GM12878 (cell line): Measurements from ENCODE around the gene SLC38A4. TPM values are rescaled to one million over a fixed set of nuclear protein-coding genes. Genes with fewer than 3 reads are reported as not detected.

Experiments used
- CHD4 ChIP-seq: fragments of 200-600 bp; sonication (generic); IDR thresholded peaks from 2 replicates; pipeline ENCODE4 v1.6.1; 2016; ENCODE audit warnings: mild to moderate bottlenecking
- E4F1 ChIP-seq: fragments of 450-650 bp; IDR thresholded peaks from 2 replicates; pipeline ENCODE4 v1.6.1; 2018; ENCODE audit warnings: borderline replicate concordance, mild to moderate bottlenecking; ENCODE audit not compliant: partially characterized antibody
- HCFC1 ChIP-seq: fragments of 150-350 bp; IDR thresholded peaks from 2 replicates; pipeline ENCODE4 v1.6.1; 2014; ENCODE audit warnings: low read length
- HSF1 ChIP-seq: fragments of 150-350 bp; IDR thresholded peaks from 2 replicates; pipeline ENCODE4 v1.6.1; 2014; ENCODE audit warnings: mild to moderate bottlenecking, low read depth, low read length
- KAT2A ChIP-seq: conservative IDR thresholded peaks from 2 replicates; pipeline ENCODE4 v1.6.1; 2011; ENCODE audit warnings: low read depth, low read length; ENCODE audit not compliant: control insufficient read depth
- MAX ChIP-seq: IDR thresholded peaks from 2 replicates; pipeline ENCODE4 v1.6.1; 2012; ENCODE audit warnings: low read depth, low read length, improper control_type of control experiment
- MXI1 ChIP-seq: fragments of 150-350 bp; IDR thresholded peaks from 2 replicates; pipeline ENCODE4 v1.6.1; 2011; ENCODE audit warnings: low read depth, mild to moderate bottlenecking, inconsistent platforms, low read length, improper control_type of control experiment
- POLR2AphosphoS5 ChIP-seq: IDR thresholded peaks from 2 replicates; pipeline ENCODE4 v1.6.1; 2011; ENCODE audit warnings: mild to moderate bottlenecking, low read length, inconsistent platforms
- SMAD1 ChIP-seq: fragments of 450-650 bp; IDR thresholded peaks from 2 replicates; pipeline ENCODE4 v1.6.1; 2018; ENCODE audit warnings: mild to moderate bottlenecking, low read depth; ENCODE audit not compliant: partially characterized antibody
- YBX1 ChIP-seq: fragments of 450-650 bp; IDR thresholded peaks from 2 replicates; pipeline ENCODE4 v1.6.1; 2016; ENCODE audit warnings: antibody characterized with exemption
- ZNF687 ChIP-seq: fragments of 450-650 bp; IDR thresholded peaks from 2 replicates; pipeline ENCODE4 v1.6.1; 2017; ENCODE audit warnings: mild to moderate bottlenecking, moderate library complexity
- polyA plus RNA-seq, 11 experiments: library from polyadenylated mRNA; depleted of rRNA in 4 of 11; unstranded in 6 of 11; stranded (reverse) in 5 of 11; fragments of >200 nt; fragmentation: Nextera tagmentation in 4 of 11; fragmentation: Illumina TruSeq in 1 of 11; extraction: Ambion mirVana in 4 of 11; extraction: Trizol in 1 of 11; gene quantifications; 1 replicate in 1 of 11; 2 replicates in 10 of 11; pipeline versions ENCODE4 v1.2.1 to v1.2.3, GENCODE V29; 2011 to 2016; ENCODE audit warnings: inconsistent platforms in 2 of 11, missing spikeins in 2 of 11, low read depth in 1 of 11
- total RNA-seq, 4 experiments: library from RNA; depleted of rRNA in 3 of 4; stranded (reverse); fragments of >200 nt in 3 of 4; fragmentation: Illumina TruSeq in 1 of 4; extraction: Trizol in 1 of 4; gene quantifications; 2 replicates each; pipeline versions ENCODE4 v1.2.1 to v1.2.3, GENCODE V29; 2013 to 2021

SLC38A4 gene
- total and polyA plus RNA-seq, 10 of the 15 experiments (the other 5 are each of a cell fraction or from before 2014, with no cell fraction given) = 0.04 to 0.52 (median 0.13) TPM; not detected in 2

- no peak for TF ChIP-seq E4F1
- TF ChIP-seq MAX = no peak
- no peak for TF ChIP-seq SMAD1
- TF ChIP-seq POLR2AphosphoS5 = no peak
- TF ChIP-seq KAT2A = no peak
- TF ChIP-seq ZNF687 = no peak
- no peak for TF ChIP-seq MXI1
- no peak for TF ChIP-seq HSF1
- TF ChIP-seq HCFC1 = no peak
- no peak for TF ChIP-seq YBX1
- no peak for TF ChIP-seq CHD4
- TF ChIP-seq, all 136 proteins: peak for 0
These were observed 16.7 kb downstream of the SLC38A4 start (continued) for GRCh38 chr12:46808955-46809697.
